NCI-H2196 (cell line): ENCODE data around the gene RHOF.
"Not testable (repeated sequence)": the region's sequence is repeated elsewhere in the genome, so short reads cannot be mapped to it uniquely, and the experiment has no call there.

Experiments
- DNase-seq: peaks from one replicate; lab custom pipeline; 2025; ENCODE audit not compliant: unreplicated experiment; lab: John Stamatoyannopoulos, UW

RHOF gene

GRCh38 chr12:121750507-121750955 lies 43.0 kb downstream of the RHOF start:
- DNase-seq, result no peak

- DNase-seq, result no peak
Measured at GRCh38 chr12:121749267-121749666, 44.2 kb downstream of the RHOF start.

- no peak for DNase-seq
Measured at GRCh38 chr12:121748571-121749265, 44.8 kb downstream of the RHOF start.

GRCh38 chr12:121748218-121748570 lies 45.3 kb downstream of the RHOF start:
- no peak for DNase-seq

GRCh38 chr12:121745545-121745944 lies 47.9 kb downstream of the RHOF start:
- DNase-seq, result not testable (repeated sequence)

- no peak for DNase-seq
Measured at GRCh38 chr12:121741743-121742142, 51.7 kb downstream of the RHOF start.

- DNase-seq, result no peak
Measured at GRCh38 chr12:121740847-121741246, 52.6 kb downstream of the RHOF start.

- no peak for DNase-seq
Measured at GRCh38 chr12:121738340-121738858, 55.1 kb downstream of the RHOF start.

- no peak for DNase-seq
Measured at GRCh38 chr12:121733849-121734248, 59.6 kb downstream of the RHOF start.

GRCh38 chr12:121731473-121731872 lies 62.0 kb downstream of the RHOF start:
- no peak for DNase-seq

- DNase-seq, result no peak
Measured at GRCh38 chr12:121729021-121729420, 64.5 kb downstream of the RHOF start.
